ENCODE measurements around the gene ANXA6.
A peak's percentile ranks its signal among the peaks of the same experiment; 100 is the strongest.
"Not testable (repeated sequence)": the region's sequence is repeated elsewhere in the genome, so short reads cannot be mapped to it uniquely, and the experiment has no call there.

The ANXA6 gene

DNA sequence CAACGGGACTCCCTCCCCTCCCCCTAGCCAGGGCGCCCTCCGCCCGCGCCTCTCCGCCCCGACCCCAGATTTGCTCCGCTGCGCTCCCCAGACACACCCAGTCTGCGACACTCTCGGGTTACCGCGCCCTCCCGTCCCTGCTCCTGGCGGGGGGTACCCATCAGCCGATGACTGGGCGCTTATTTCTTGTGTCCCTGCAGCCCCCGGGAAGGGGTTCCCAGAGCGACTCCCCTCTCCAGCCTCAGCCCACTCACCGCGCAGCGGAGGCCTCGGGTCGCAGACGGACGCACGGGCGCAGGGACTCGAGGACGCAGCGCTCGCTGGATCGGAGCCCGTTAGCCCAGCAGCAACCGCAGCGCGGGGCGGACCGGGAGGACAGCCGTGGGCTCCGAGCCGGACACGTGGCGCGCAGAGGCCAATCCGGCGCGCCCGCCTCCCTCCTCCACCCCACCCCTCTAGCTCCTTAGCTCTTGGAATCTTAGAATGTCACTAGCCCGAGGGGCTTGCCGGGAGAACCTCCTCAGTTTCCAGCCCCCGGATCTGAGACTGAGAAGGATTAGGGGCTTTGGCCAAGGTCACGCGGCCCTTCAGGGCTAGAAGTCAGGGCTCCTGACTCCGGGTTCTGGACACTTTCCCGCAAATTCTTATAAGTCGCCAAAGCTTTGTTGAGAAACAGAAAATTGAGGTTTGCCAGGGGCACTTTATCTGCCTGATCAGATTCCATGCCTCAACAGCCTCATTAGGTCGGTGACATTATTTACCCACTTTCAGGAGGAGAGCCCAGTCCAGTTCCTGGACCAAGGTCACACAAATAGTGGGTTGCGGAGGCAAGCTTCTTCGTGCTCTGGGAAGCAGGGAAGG is at the start of gene ANXA6:
Gene ANXA6 (minus strand): TSS at position 354 of the 861 bp plus-strand sequence. CDS start 9,878 bp downstream, outside the sequence.
- peak; percentile 82 for DNase-seq

DNA sequence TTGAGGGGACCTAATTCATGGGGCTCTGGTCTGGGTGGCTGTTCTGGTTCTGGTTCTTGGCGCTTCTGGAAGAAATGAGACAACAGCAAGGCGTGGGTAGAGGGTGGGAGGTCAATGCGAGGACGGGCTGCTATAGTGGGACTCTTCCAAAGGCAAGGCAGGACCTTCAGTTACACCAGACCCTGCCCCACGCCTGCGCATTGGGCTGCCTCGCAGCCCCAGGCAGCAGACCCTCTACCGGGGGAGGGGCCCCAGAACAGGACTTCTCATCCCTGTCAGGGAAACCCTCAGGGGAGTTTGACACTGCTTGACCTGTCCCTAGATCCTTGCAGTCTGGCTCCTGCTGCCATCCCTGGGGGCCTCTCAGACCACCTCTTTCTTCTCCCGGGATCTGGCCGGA is 47.8 kb upstream of the ANXA6 start:
- DNase-seq, result no peak

DNA sequence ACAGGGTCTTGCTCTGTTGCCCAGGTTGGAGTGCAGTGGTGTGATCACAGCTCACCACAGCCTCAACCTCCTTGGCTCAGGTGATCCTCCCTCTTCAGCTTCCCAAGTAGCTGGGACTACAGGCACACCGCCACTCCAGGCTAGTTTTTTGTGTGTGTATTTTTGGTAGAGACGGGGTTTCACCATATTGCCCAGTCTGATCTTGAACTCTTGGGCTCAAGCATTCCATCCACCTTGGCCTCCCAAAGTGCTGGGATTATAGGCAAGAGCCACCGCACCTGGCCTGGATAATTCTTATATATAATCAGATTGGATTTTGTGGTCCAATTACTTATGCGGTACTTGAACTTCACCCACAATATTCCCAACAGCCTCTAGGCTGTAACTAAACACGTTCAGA is 46.5 kb upstream of the ANXA6 start:
- no peak for DNase-seq

- DNase-seq, result peak; percentile 63
Observed at GRCh38 chr5:151202381-151203139, 45.0 kb upstream of the ANXA6 start.

DNA sequence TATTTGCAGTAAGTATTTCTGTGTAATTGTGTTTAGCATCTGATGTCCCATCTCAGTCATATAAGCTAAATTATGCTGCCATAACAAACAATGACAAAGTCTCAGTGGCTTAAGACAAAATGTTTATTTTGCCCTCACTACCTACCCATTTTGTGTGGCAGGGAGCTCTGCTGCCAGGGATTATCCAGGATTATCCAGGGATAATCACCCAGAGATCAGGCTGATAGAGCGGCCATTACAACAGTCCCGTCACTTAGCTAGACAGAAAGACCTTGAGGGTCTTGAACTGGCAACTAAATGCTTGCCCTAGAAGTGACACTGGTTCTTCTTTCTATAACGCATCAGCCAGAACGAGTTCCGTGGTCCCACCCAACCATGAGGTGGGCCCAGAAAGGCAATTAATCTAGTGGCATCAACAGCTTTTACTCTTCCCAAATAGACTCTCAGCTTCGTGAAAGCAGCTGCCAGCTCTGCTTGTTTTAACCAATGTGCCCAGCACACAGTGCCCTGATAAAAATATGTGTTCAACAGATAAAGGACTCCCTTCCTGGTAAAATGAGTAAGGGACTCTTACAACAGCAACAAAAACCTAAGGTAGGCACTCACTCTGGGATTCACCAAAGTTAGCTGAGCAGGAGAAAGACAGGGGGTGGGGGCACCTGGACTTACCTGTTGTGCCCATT is 43.5 kb upstream of the ANXA6 start:
- no peak for DNase-seq

- DNase-seq, result no peak
Observed at GRCh38 chr5:151199581-151200185, 42.1 kb upstream of the ANXA6 start.

GRCh38 chr5:151198861-151199260 is 41.3 kb upstream of the ANXA6 start:
- no peak for DNase-seq

GRCh38 chr5:151197291-151197600 is 39.7 kb upstream of the ANXA6 start:
- not testable (repeated sequence) for DNase-seq

- DNase-seq, result no peak
Observed at GRCh38 chr5:151196556-151197290, 39.1 kb upstream of the ANXA6 start.

- peak; percentile 21 for DNase-seq
Observed at GRCh38 chr5:151195622-151196021, 38.0 kb upstream of the ANXA6 start.

- DNase-seq, result no peak
Observed at GRCh38 chr5:151192626-151193025, 35.0 kb upstream of the ANXA6 start.

DNA sequence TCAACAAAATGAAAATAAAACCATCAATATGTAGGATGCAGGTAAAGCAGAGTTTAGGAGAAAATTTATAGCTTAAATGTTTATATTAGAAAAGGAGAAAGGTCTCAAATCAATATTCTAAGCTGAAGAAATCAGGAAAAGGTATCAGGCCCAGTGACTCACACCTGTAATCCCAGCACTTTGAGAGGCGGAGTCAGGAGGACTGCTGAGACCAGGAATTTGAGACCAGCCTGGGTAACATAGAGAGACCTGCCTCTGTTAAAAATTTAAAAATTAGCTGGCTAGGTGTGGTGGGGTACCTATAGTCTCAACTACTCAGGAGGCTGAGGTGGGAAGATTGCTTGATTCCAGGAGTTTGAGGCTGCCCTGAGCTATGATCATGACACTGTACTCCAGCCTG is 34.1 kb upstream of the ANXA6 start:
- DNase-seq, result no peak

DNA sequence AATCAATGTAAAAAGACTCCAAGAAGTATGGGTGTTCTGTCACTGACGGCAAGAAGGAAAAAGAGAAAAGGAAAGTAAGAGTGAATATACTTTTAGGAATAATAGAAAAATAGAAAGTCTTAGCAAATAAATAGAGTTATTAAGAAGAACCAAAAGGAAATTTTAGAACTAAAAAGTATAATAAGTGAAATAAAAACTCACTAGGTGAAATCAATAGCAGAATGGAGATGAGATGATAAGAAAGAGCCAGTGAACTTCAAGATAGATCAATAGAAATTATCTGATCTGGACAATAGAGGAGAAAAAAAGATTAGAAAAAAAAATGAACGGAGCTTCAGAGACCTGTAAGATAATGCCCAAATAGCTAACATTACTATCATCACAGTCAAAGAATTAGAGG is 31.6 kb upstream of the ANXA6 start:
- DNase-seq, result no peak

- DNase-seq, result no peak
Observed at GRCh38 chr5:151186538-151186937, 29.0 kb upstream of the ANXA6 start.

GRCh38 chr5:151186052-151186451 is 28.5 kb upstream of the ANXA6 start:
- no peak for DNase-seq

GRCh38 chr5:151184316-151185042 is 26.9 kb upstream of the ANXA6 start:
- DNase-seq, result no peak

DNA sequence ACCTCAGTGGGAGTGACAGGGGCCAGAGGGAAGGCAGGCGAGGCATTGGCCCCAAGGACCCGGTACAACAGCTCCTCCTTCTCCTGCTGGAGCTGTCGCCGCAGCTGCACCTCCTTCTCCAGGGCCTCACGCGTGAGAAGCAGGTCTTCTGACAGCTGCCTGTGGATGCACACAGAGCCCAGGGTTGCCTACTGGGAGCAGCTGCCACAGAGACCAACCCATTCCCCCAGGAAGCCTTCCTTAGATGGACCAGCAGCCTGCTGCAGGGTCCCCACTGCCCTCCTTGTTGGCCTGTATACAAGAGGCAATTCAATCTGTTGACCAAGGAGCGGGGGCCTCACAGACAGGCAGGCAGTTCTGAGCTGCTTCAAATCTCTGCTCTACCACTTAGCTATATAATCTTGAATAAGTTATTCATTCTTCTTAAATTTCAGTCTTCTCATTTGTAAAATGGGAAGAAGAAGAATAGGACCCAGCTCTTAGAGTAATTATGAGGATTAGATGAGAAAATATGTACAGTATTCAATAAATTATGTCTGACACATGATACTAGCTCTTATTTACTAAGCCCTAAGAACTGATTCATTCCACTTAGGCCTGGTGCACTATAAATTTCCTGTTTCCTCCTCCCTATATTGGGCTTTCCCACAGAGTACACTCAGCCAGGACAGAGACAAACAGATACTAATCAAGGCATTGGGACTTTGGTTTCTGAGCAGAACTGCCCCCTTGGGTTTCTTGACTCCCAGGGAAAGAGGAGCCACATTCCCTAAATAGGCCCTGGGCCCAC is 26.1 kb upstream of the ANXA6 start:
- peak; percentile 6 for DNase-seq

- no peak for DNase-seq
Observed at GRCh38 chr5:151182976-151183375, 25.4 kb upstream of the ANXA6 start.

- no peak for DNase-seq
Observed at GRCh38 chr5:151182524-151182900, 24.9 kb upstream of the ANXA6 start.

- DNase-seq, result no peak
Observed at GRCh38 chr5:151181818-151182523, 24.4 kb upstream of the ANXA6 start.
